ENCODE data around the gene TTC16. TPM values are rescaled to one million over a fixed set of nuclear protein-coding genes. Genes with fewer than 3 reads are reported as not detected.

TTC16 gene
- total RNA-seq, 1 donor from 2014 or later = not detected

GRCh38 chr9:127739614-127740330 is 23.9 kb downstream of the TTC16 start:
- H4K20me1 ChIP-seq (ENCODE audit: insufficient read depth, low read length) = no peaks in the 10 kb centered on the region
- TF ChIP-seq EZH2 (IDR thresholded peaks at IDR 0.05; ENCODE audit: insufficient read depth, low read length) = no peak
- TF ChIP-seq, protein P1, sequence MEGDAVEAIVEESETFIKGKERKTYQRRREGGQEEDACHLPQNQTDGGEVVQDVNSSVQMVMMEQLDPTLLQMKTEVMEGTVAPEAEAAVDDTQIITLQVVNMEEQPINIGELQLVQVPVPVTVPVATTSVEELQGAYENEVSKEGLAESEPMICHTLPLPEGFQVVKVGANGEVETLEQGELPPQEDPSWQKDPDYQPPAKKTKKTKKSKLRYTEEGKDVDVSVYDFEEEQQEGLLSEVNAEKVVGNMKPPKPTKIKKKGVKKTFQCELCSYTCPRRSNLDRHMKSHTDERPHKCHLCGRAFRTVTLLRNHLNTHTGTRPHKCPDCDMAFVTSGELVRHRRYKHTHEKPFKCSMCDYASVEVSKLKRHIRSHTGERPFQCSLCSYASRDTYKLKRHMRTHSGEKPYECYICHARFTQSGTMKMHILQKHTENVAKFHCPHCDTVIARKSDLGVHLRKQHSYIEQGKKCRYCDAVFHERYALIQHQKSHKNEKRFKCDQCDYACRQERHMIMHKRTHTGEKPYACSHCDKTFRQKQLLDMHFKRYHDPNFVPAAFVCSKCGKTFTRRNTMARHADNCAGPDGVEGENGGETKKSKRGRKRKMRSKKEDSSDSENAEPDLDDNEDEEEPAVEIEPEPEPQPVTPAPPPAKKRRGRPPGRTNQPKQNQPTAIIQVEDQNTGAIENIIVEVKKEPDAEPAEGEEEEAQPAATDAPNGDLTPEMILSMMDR (IDR thresholded peaks at IDR 0.05; ENCODE audit: insufficient read depth, low read depth, low read length) = no peak
- H3K36me3 ChIP-seq (ENCODE audit: insufficient read depth, low read length) = no peaks in the 10 kb centered on the region
- Mint-ChIP-seq H3K27me3 (ENCODE audit: low read depth, unreplicated experiment) (peaks cover 5% of the 10 kb centered on the region), H3K4me1 (ENCODE audit: low read depth, unreplicated experiment) (peaks cover 3% of the 10 kb centered on the region), H3K4me3 (ENCODE audit: unreplicated experiment) (no peak overlapping the region), H3K9me3 (ENCODE audit: unreplicated experiment) (no peaks in the 10 kb centered on the region), H3K27ac (ENCODE audit: unreplicated experiment) (no peak overlapping the region), H3K36me3 (ENCODE audit: low read depth, unreplicated experiment) (no peaks in the 10 kb centered on the region)
- H2AFZ ChIP-seq (ENCODE audit: low read depth, low read length) = no peak overlapping the region
- H3K27me3 ChIP-seq (ENCODE audit: insufficient read depth, low read length) = no peaks in the 10 kb centered on the region
- H3K27ac ChIP-seq (ENCODE audit: low read depth, low read length) = no peak overlapping the region
- no peak overlapping the region for H3K4me3 ChIP-seq (ENCODE audit: insufficient read depth, low read depth, low read length)
- no peaks in the 10 kb centered on the region for H3K79me2 ChIP-seq (ENCODE audit: insufficient read depth, low read length)
- H3K4me2 ChIP-seq (ENCODE audit: low read length) = no peak overlapping the region
- H3K9me3 ChIP-seq (ENCODE audit: insufficient read depth, low read depth, low read length) = no peaks in the 10 kb centered on the region
- FAIRE-seq = no peak
- peaks cover 16% of the 10 kb centered on the region for H3K4me1 ChIP-seq (ENCODE audit: insufficient read depth, low read length)
- H3K9ac ChIP-seq (ENCODE audit: low read length) = no peak overlapping the region
- no peak for DNase-seq (ENCODE audit: low read depth)

GRCh38 chr9:127741831-127742434 is 26.1 kb downstream of the TTC16 start:
- no peak overlapping the region for H3K27ac Mint-ChIP-seq (ENCODE audit: unreplicated experiment)
- peak overlapping the region; percentile 79 for H3K4me3 Mint-ChIP-seq (ENCODE audit: unreplicated experiment)
- peaks cover 3% of the 10 kb centered on the region for H3K4me1 Mint-ChIP-seq (ENCODE audit: low read depth, unreplicated experiment)
- H3K9me3 ChIP-seq (ENCODE audit: insufficient read depth, low read depth, low read length) = no peaks in the 10 kb centered on the region
- no peak for TF ChIP-seq EZH2 (IDR thresholded peaks at IDR 0.05; ENCODE audit: insufficient read depth, low read length)
- TF ChIP-seq, protein P1 (IDR thresholded peaks at IDR 0.05; ENCODE audit: insufficient read depth, low read depth, low read length) = no peak
- no peaks in the 10 kb centered on the region for H3K79me2 ChIP-seq (ENCODE audit: insufficient read depth, low read length)
- H3K4me2 ChIP-seq (ENCODE audit: low read length) = peak overlapping the region; percentile 80
- peak overlapping the region; percentile 58 for H2AFZ ChIP-seq (ENCODE audit: low read depth, low read length)
- H3K27me3 ChIP-seq (ENCODE audit: insufficient read depth, low read length) = no peaks in the 10 kb centered on the region
- no peaks in the 10 kb centered on the region for H3K36me3 ChIP-seq (ENCODE audit: insufficient read depth, low read length)
- H3K4me1 ChIP-seq (ENCODE audit: insufficient read depth, low read length) = peaks cover 10% of the 10 kb centered on the region
- H3K27me3 Mint-ChIP-seq (ENCODE audit: low read depth, unreplicated experiment) = peaks cover 8% of the 10 kb centered on the region
- FAIRE-seq (no peak), DNase-seq (ENCODE audit: low read depth) (peak; percentile 10)
- peak overlapping the region; percentile 36 for H3K4me3 ChIP-seq (ENCODE audit: insufficient read depth, low read depth, low read length)
- H3K36me3 Mint-ChIP-seq (ENCODE audit: low read depth, unreplicated experiment) = no peaks in the 10 kb centered on the region
- H3K27ac ChIP-seq (ENCODE audit: low read depth, low read length) = no peak overlapping the region
- no peak overlapping the region for H3K9ac ChIP-seq (ENCODE audit: low read length)
- no peaks in the 10 kb centered on the region for H4K20me1 ChIP-seq (ENCODE audit: insufficient read depth, low read length)
- H3K9me3 Mint-ChIP-seq (ENCODE audit: unreplicated experiment) = no peaks in the 10 kb centered on the region
